ENCODE measurements around the gene EHBP1.
A peak's percentile ranks its signal among the peaks of the same experiment; 100 is the strongest.

EHBP1 gene

GRCh38 chr2:62964050-62964449 lies 258.5 kb downstream of the EHBP1 start:
- no peak for DNase-seq (ENCODE audit: low read depth)

DNA sequence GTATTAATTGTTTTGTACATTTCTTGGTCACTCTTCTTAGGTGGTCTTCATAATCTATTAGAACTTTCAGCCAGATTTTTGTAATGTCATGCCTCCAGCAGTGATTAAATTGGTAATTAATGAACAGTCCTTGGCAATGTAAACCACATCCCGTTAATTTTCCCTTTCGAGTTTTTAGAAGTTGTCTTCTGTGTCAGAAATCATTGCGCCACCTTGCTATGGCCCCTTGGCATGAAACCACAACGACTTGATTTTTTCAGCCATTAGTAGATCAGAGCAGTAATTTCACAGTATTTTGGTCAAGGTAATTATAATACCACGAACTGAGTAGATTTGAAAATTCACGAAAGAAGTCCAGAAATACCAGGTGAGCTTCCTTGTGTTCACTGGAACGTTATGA lies 259.2 kb downstream of the EHBP1 start:
- no peak for DNase-seq (ENCODE audit: low read depth)

DNA sequence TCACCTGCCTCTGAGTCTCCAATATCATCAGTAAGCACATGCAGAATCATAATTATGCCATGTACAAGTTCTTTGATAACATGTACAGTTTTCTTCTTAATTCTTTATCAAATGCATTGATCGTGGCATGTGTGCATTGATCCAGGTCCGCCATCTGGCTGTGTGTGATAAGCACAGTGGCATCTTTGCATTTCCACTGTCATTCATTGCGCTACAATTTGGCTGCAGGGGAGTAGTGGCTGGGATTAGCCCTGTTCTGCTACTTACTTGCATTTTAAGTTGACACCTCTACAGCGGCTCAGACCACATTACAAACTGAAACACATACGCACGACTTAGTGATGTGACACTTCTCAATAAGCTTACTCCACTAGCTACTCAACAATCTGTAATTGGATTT lies 261.5 kb downstream of the EHBP1 start:
- DNase-seq (ENCODE audit: low read depth) = no peak

DNA sequence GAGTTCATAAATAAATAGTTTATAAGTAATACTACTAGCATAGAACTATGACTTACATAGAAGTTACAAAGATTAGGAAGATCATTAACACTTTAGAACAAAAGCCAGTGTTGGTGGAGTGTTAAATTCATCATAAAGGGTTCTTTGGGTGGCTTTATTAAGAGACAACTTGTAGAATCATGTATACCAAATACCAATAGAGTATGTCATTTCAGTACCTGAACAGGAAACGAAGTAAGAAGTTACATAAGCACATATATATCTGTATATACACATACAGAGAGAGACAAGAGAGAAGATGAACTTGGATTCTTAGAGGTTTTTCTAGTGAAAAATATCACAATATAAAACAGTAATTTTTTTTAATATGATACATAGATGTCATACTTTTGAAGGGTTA lies 262.7 kb downstream of the EHBP1 start:
- no peak for DNase-seq (ENCODE audit: low read depth)

GRCh38 chr2:62968668-62969067 lies 263.2 kb downstream of the EHBP1 start:
- no peak for DNase-seq (ENCODE audit: low read depth)

- no peak for DNase-seq (ENCODE audit: low read depth)
Observed at GRCh38 chr2:62971936-62972335, 266.4 kb downstream of the EHBP1 start.

GRCh38 chr2:62972601-62973000 lies 267.1 kb downstream of the EHBP1 start:
- no peak for DNase-seq (ENCODE audit: low read depth)

DNA sequence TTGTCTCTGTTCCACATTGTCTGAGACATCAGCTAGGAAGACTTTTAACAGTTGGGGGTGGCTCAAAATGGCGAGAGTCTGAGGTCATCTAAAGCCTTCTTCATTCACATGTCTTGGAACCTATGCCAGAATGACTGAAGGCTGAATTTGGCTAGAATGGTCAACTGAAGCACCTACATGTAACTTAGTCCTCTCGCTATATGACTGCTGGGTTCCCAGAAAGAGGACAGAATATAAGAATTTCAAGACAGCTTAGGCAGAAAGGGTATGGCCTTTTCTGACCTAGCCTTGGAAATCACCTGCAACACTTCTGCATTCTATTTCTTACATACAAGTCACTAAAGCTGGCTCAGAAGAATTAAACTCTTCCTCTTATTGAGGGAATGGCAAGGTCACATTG lies 269.5 kb downstream of the EHBP1 start:
- DNase-seq (ENCODE audit: low read depth) = no peak

- DNase-seq (ENCODE audit: low read depth) = no peak
Observed at GRCh38 chr2:62991605-62992004, 286.1 kb downstream of the EHBP1 start.

- no peak for DNase-seq (ENCODE audit: low read depth)
Observed at GRCh38 chr2:62992561-62992960, 287.0 kb downstream of the EHBP1 start.

GRCh38 chr2:62994206-62994605 lies 288.7 kb downstream of the EHBP1 start:
- no peak for DNase-seq (ENCODE audit: low read depth)

- DNase-seq (ENCODE audit: low read depth) = no peak
Observed at GRCh38 chr2:62996534-62997186, 291.1 kb downstream of the EHBP1 start.

DNA sequence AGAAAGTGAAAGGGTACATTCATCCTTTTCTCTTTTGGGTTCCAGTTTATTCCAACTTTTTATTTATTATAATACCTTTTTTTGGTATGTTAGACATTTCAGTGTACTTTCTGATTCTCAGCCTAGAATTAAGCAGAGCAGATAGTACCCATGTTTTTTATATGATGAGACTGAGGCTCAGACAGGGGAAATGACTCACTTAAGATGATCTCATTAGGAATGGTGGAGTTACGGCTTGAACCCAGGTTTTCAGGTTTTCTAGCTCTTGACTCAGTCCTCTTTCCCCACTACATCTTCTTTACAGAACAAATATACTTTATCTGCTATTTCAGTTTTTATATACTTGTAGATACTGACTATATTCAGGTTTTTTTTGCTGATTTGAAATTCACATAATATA lies 293.4 kb downstream of the EHBP1 start:
- DNase-seq (ENCODE audit: low read depth) = peak; percentile 18

- no peak for DNase-seq (ENCODE audit: low read depth)
Observed at GRCh38 chr2:62999905-63000304, 294.4 kb downstream of the EHBP1 start.

DNA sequence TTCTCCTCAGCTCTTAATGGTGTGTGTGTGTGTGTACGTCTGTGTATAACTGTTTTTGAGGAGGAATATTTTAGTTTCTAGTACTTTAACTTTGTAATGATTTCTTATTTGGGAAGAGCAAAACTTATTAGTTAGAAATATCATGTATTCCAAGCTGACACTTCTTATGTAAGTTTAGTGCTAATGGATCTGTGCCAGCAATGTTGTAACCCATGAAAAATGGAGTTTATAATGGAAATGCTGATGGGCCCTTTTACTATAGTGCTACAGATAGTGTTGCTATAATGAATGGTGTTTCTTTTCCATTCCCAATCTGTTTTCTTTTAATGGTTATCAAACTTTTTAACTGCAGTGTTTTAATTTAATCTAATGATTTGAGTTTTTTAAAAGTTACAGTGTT lies 295.3 kb downstream of the EHBP1 start:
- no peak for DNase-seq (ENCODE audit: low read depth)

DNA sequence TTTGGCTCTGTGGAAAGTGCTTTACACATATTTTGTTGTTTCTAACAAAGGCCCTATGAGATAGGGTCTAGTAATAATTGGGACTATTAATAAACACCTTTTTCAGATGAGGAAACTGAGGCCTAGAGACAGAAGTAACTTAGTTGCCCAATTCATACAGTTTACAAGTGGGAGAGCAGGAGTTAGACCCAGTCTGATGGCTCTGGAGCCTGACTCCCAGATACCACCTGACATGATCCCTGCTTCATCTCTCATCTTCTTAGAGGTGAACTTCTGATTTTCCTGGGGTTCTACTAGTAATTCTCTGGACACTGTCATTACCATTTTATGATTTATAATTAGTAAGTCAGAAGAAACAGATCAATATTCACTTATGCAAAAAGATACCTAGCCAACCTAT lies 296.1 kb downstream of the EHBP1 start:
- DNase-seq (ENCODE audit: low read depth) = no peak

DNA sequence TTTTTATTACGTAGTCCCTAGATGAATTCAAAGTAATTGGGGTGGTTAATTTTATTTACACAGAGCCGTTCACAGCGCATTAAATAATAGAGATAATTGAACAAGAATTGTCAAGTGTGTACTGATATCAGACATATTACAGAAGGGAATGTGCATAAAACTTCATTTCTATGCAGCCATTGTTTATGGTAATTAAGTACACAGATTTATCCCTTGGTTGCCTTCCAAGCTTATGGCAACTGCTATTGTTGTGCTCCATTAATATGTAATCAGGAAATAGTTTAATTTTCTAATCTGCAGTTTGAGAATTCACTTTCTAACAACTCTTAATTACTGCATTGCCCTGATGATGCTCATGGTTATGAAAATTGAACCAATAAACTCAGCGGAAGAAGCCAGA lies 297.8 kb downstream of the EHBP1 start:
- no peak for DNase-seq (ENCODE audit: low read depth)

- no peak for DNase-seq (ENCODE audit: low read depth)
Observed at GRCh38 chr2:63007813-63008458, 302.4 kb downstream of the EHBP1 start.

- no peak for DNase-seq (ENCODE audit: low read depth)
Observed at GRCh38 chr2:63008838-63009237, 303.3 kb downstream of the EHBP1 start.

- no peak for DNase-seq (ENCODE audit: low read depth)
Observed at GRCh38 chr2:63009490-63009889, 304.0 kb downstream of the EHBP1 start.

DNA sequence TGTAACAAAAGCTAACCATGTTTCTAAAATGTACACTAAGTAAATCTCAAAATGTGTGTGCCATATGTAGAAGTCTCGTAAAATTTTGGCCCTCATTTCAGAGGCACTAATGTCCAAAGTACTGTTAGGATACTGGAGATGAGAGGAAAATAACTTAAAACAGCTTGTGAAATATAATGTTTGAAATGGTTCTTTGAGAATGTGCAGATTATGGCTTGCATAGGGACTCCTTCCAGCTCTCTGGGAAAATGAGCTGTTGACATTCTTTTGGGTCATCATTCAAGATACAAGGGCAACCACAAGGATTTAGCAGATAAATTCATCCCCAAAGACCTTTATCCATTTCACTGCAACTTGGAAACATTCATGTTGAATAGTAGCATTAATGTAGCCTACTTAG lies 307.0 kb downstream of the EHBP1 start:
- DNase-seq (ENCODE audit: low read depth) = no peak

- no peak for DNase-seq (ENCODE audit: low read depth)
Observed at GRCh38 chr2:63013438-63013837, 307.9 kb downstream of the EHBP1 start.

DNA sequence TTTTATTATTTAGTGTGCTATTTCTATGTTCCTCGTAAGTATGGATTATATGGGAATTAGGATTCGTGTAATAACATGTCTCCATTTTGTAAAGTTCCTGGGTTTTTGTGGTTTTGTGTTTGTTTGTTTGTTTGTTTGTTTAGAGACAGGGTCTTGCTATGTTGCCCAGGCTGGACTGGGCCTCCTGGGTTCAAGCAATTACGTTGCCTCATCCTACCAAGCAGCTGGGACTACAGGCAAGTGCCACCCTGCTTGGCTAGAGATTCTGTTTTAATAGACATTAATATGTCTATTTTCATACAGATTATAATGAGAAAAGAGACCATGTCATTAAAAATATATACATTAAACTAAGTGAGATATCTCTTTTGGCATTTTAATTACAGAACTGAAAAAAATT lies 309.9 kb downstream of the EHBP1 start:
- DNase-seq (ENCODE audit: low read depth) = no peak

GRCh38 chr2:63018439-63018838 lies 312.9 kb downstream of the EHBP1 start:
- no peak for DNase-seq (ENCODE audit: low read depth)
